ENCODE measurements around the gene RGS6.
A peak's percentile ranks its signal among the peaks of the same experiment; 100 is the strongest.

Gene RGS6

GRCh38 chr14:72070458-72070857, 138.2 kb downstream of the RGS6 start:
- FAIRE-seq (peak; percentile 35), DNase-seq (ENCODE audit: low spot score) (no peak)

- DNase-seq (ENCODE audit: low spot score) (peak; percentile 42), FAIRE-seq (no peak)
Observed at GRCh38 chr14:72075649-72076334, 143.6 kb downstream of the RGS6 start.

- no peak for FAIRE-seq
- DNase-seq (ENCODE audit: low spot score), result no peak
Observed at GRCh38 chr14:72081137-72081536, 148.9 kb downstream of the RGS6 start.

GRCh38 chr14:72084935-72085334, 152.7 kb downstream of the RGS6 start:
- FAIRE-seq, result no peak

GRCh38 chr14:72089625-72090024, 157.4 kb downstream of the RGS6 start:
- DNase-seq (ENCODE audit: low spot score) (no peak), FAIRE-seq (no peak)

More at GRCh38 chr14:72084935-72085334, 152.7 kb downstream of the RGS6 start:
- no peak for DNase-seq (ENCODE audit: low spot score)

GRCh38 chr14:72094844-72095582, 162.8 kb downstream of the RGS6 start:
- DNase-seq (ENCODE audit: low spot score) (no peak), FAIRE-seq (peak; percentile 74)

GRCh38 chr14:72097173-72097783, 165.0 kb downstream of the RGS6 start:
- DNase-seq (ENCODE audit: low spot score) (no peak), FAIRE-seq (no peak)

- no peak for FAIRE-seq
Observed at GRCh38 chr14:72098210-72098609, 166.0 kb downstream of the RGS6 start.

GRCh38 chr14:72099566-72099965, 167.3 kb downstream of the RGS6 start:
- FAIRE-seq, result peak; percentile 63
- no peak for DNase-seq (ENCODE audit: low spot score)

More at GRCh38 chr14:72098210-72098609, 166.0 kb downstream of the RGS6 start:
- no peak for DNase-seq (ENCODE audit: low spot score)

- DNase-seq (ENCODE audit: low spot score) (peak; percentile 67), FAIRE-seq (no peak)
Observed at GRCh38 chr14:72104011-72104613, 171.9 kb downstream of the RGS6 start.

- FAIRE-seq (peak; percentile 92), DNase-seq (ENCODE audit: low spot score) (no peak)
Observed at GRCh38 chr14:72111911-72112310, 179.7 kb downstream of the RGS6 start.

GRCh38 chr14:72118841-72119240, 186.6 kb downstream of the RGS6 start:
- DNase-seq (ENCODE audit: low spot score) (no peak), FAIRE-seq (no peak)

- peak; percentile 27 for FAIRE-seq
- no peak for DNase-seq (ENCODE audit: low spot score)
Observed at GRCh38 chr14:72120315-72120714, 188.1 kb downstream of the RGS6 start.

GRCh38 chr14:72123755-72124154, 191.5 kb downstream of the RGS6 start:
- FAIRE-seq, result no peak
- DNase-seq (ENCODE audit: low spot score), result no peak

GRCh38 chr14:72124171-72124570, 191.9 kb downstream of the RGS6 start:
- no peak for FAIRE-seq
- DNase-seq (ENCODE audit: low spot score), result no peak

GRCh38 chr14:72126091-72126490, 193.9 kb downstream of the RGS6 start:
- DNase-seq (ENCODE audit: low spot score) (no peak), FAIRE-seq (no peak)

- no peak for DNase-seq (ENCODE audit: low spot score)
Observed at GRCh38 chr14:72126561-72126960, 194.3 kb downstream of the RGS6 start.

GRCh38 chr14:72128629-72129028, 196.4 kb downstream of the RGS6 start:
- peak; percentile 54 for DNase-seq (ENCODE audit: low spot score)
- peak; percentile 66 for FAIRE-seq

More at GRCh38 chr14:72126561-72126960, 194.3 kb downstream of the RGS6 start:
- FAIRE-seq, result no peak

GRCh38 chr14:72129291-72129690, 197.1 kb downstream of the RGS6 start:
- FAIRE-seq, result peak; percentile 86
- no peak for DNase-seq (ENCODE audit: low spot score)

- peak; percentile 40 for FAIRE-seq
- no peak for DNase-seq (ENCODE audit: low spot score)
Observed at GRCh38 chr14:72141084-72141483, 208.9 kb downstream of the RGS6 start.

GRCh38 chr14:72142328-72142727, 210.1 kb downstream of the RGS6 start:
- FAIRE-seq (no peak), DNase-seq (ENCODE audit: low spot score) (no peak)

GRCh38 chr14:72146241-72146640, 214.0 kb downstream of the RGS6 start:
- no peak for DNase-seq (ENCODE audit: low spot score)
- FAIRE-seq, result no peak
